ENCODE results near the gene CPSF4L. TPM values are rescaled to one million over a fixed set of nuclear protein-coding genes. Genes with fewer than 3 reads are reported as not detected.

CPSF4L gene
- total RNA-seq, 1 donor from 2014 or later = not detected

DNA sequence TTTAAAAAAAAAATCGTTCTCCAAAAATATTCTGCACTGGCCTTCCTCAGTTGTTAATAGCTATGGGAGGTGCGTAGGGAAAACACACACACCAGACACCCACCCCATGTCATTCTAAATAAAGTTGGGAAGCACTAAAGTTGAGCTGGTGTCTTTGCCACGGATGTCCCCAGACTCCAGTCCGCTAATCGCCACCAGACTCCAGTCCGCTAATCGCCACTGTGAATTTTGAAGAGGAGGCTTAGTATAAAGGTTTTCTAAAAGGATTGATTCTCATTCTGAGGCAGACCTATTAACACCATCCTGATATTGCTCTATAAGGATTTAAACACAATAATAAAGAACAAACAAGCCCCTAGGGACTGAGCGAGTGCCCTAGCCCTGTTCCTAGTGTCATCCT, 22.7 kb upstream of the CPSF4L start:
- intact Hi-C loops (cut with micrococcal nuclease) = no loop called here
- DNase-seq = no peak
- Mint-ChIP-seq H3K27me3 (no peaks in the 10 kb centered on the region), H3K9me3 (no peaks in the 10 kb centered on the region), H3K4me3 (no peak overlapping the region), H3K27ac (no peak overlapping the region), H3K4me1 (no peaks in the 10 kb centered on the region), H3K36me3 (ENCODE audit: low read depth) (no peaks in the 10 kb centered on the region)

DNA sequence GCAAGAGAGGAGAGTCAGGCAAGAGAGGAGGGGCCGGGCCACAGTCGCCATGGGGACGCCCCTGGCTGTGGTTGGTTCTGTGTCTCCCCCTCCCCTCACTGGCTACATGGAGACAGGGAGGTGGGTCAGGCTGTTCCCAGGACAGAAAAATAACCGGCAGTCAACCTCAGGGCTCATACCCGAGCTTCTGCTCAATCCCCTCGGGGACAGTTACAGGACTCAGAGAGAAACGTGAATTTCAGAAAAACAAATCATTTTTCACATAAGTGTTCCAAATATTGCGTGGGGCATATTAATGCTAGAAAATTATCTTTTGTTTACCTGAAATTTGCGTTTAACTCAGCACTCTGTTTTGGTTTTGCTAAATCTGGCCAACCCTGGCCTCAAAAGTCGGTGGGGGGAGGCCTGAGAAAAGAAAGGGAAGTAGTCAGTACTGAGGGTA, 22.2 kb upstream of the CPSF4L start:
- Mint-ChIP-seq H3K9me3 (no peaks in the 10 kb centered on the region), H3K27ac (no peak overlapping the region), H3K27me3 (no peaks in the 10 kb centered on the region), H3K36me3 (ENCODE audit: low read depth) (no peaks in the 10 kb centered on the region), H3K4me1 (no peaks in the 10 kb centered on the region), H3K4me3 (no peak overlapping the region)
- intact Hi-C loops (cut with micrococcal nuclease) = no loop called here
- DNase-seq = no peak

DNA sequence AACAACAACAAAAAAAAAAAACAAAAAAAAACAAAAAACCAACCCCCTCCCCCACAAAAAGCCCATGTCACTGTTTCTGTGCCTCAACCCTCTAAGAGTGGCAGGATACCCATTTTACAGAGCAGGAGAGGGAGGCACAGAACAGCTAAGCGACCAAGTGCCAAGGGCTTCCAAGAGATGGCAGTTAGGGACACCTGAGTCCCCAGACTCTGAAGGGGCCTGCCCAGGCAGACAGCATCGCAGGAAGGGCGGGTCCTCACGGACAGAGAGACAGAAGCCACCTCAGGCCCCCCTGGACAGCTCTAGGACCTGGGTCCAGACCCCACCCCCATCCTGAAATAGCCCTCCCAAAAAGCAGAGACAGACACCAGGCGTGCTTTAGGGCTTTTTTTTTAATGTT, 21.6 kb upstream of the CPSF4L start:
- Mint-ChIP-seq H3K4me3 (no peak overlapping the region), H3K4me1 (no peaks in the 10 kb centered on the region)
- intact Hi-C loops (cut with micrococcal nuclease) = no loop called here

DNA sequence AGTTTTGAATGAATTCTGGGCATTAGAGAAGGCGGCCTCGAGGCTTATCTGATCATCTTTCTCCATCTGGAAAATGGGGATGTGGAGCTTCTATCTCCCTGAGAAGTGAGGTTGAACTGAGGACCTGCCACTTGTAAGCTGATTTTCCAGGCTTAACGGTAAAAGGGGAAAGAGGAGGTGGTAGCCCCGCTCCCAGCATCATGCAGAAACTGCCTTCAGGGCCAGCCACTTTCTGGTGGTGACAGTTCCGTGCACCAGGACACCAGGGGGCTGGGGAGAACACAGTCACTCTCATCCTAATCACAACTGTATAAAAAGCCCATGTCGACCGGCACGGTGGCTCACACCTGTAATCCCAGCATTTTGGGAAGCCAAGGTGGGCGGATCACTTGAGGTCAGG, 20.9 kb upstream of the CPSF4L start:
- Mint-ChIP-seq H3K4me3 (no peak overlapping the region), H3K27ac (no peak overlapping the region), H3K27me3 (no peaks in the 10 kb centered on the region), H3K4me1 (no peaks in the 10 kb centered on the region), H3K9me3 (no peaks in the 10 kb centered on the region), H3K36me3 (ENCODE audit: low read depth) (no peaks in the 10 kb centered on the region)
- DNase-seq = no peak
- intact Hi-C loops (cut with micrococcal nuclease) = no loop called here

More for the DNA sequence above, 21.6 kb upstream of the CPSF4L start:
- H3K27ac Mint-ChIP-seq = no peak overlapping the region
- H3K36me3 Mint-ChIP-seq (ENCODE audit: low read depth) = no peaks in the 10 kb centered on the region
- H3K9me3 Mint-ChIP-seq = no peaks in the 10 kb centered on the region
- no peak for DNase-seq
- H3K27me3 Mint-ChIP-seq = no peaks in the 10 kb centered on the region

DNA sequence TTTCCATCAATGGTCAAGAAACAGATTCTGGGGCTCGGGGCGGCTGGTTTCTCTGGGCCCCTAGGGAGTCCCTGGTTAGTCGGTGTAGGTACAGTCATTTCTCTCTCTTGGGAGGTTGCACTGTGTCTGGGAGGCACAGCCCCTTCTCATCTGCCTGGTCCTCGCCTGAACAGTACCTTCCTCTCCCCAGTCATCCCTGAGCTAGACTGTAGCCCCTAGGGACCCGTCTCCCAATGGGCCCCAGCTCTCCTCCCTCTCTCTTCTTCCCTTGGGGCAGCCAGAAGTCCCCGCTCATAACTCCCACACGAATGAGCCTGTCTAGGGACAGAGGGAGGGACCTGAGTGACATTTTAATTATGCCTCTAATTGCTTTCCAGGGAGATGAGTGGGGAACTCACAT, 20.2 kb upstream of the CPSF4L start:
- Mint-ChIP-seq H3K4me1 (no peaks in the 10 kb centered on the region), H3K9me3 (no peaks in the 10 kb centered on the region), H3K27me3 (no peaks in the 10 kb centered on the region), H3K36me3 (ENCODE audit: low read depth) (no peaks in the 10 kb centered on the region), H3K27ac (no peak overlapping the region), H3K4me3 (no peak overlapping the region)
- no peak for DNase-seq
- intact Hi-C loops (cut with micrococcal nuclease) = no loop called here

DNA sequence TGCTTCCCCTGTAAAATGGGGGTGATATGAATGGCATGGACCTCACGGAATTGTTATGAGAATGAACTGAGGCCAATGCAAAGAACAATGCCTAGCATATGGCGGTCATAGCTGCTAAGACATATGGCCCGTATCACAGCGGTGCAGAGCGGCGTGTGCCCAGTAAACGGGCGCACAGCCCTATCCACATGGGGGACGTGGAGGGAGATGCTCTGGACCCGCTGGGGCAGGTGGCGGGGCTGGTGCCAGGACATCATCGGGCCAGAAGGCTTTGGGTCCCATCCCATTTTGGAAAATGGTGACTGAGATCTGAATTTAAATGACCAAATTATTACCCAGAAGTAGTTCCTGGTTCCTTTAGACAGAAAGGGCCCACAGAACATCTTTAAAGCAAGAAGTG, 18.5 kb upstream of the CPSF4L start:
- no peak overlapping the region for H3K27ac Mint-ChIP-seq
- H3K4me1 Mint-ChIP-seq = no peaks in the 10 kb centered on the region
- H3K36me3 Mint-ChIP-seq (ENCODE audit: low read depth) = no peaks in the 10 kb centered on the region
- no peaks in the 10 kb centered on the region for H3K9me3 Mint-ChIP-seq
- intact Hi-C loops (cut with micrococcal nuclease) = no loop called here
- no peaks in the 10 kb centered on the region for H3K27me3 Mint-ChIP-seq
- H3K4me3 Mint-ChIP-seq = no peak overlapping the region
- no peak for DNase-seq

DNA sequence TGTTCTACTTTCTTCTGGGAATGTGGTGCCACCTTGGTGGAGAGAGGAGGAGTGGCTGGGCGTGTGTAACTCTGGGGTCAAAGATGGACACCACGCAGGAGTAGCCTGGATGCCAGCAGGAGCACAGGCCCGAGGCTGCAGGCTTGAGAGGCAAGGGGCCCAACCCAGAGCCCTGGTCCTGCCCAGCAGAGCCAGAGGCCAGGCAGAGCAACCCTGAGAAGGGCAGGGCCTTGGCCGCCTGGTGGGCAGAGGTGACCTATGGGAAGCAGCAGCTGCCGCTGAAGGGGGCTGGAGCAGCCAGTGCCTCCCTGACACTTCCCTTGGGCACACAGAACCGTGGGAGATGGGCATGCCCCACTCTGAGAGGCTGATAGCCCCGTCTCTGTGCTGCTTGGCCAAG, 18.0 kb upstream of the CPSF4L start:
- intact Hi-C loops (cut with micrococcal nuclease) = no loop called here

DNA sequence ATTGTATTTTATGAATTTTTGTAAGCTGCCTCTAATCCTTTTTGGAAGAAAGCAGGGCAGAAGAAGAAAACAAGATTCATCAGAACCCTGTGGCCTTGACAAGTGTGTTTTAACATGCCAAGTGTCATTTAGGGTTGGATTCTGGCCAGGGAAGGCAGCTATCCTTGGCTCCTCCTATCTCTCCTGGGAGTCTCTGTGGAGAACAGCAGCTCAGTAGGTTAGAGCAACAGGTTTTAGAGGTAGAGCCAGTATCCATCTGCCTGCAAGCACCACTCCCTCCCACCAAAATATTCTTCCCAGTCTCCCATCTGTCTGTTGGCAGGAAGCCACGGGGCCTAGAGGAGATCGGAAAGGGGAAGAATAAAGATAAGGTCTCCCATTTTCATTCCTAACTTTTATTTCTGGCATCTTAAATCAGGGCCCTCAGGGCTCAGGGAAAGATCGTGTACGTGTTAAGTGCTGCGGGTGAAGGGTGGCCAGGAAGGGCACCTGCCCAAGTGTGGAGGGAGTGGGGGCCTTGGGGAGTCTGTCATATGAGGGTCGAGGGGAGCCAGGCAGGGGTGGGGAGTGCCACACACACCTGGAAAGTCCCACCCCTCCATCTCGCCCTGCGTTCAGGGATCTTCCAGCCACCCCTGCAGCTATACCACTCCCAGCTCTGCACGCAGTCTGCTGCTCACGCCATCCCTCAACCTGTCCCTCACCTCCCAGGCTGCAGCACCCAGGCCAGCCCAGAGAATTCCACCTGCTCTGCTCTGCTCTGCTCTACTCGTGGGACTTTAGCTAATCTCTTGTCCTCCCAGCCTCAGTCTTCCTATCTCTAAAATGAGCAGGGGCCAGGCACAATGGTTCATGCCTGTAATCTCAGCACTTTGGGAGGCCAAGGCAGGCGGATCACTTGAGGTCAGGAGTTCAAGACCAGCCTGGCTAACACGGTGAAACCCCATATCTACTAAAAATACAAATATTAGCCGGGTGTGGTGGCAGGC, 17.1 kb upstream of the CPSF4L start:
- Mint-ChIP-seq H3K36me3 (ENCODE audit: low read depth) (no peaks in the 10 kb centered on the region), H3K9me3 (no peaks in the 10 kb centered on the region), H3K4me3 (no peak overlapping the region), H3K27me3 (no peaks in the 10 kb centered on the region), H3K27ac (no peak overlapping the region), H3K4me1 (no peaks in the 10 kb centered on the region)
- intact Hi-C loops (cut with micrococcal nuclease) = no loop called here
- no peak for DNase-seq

More for the DNA sequence above, 18.0 kb upstream of the CPSF4L start:
- DNase-seq = no peak
- H3K27me3 Mint-ChIP-seq = no peaks in the 10 kb centered on the region
- H3K4me3 Mint-ChIP-seq = no peak overlapping the region
- H3K27ac Mint-ChIP-seq = no peak overlapping the region
- no peaks in the 10 kb centered on the region for H3K9me3 Mint-ChIP-seq
- no peaks in the 10 kb centered on the region for H3K36me3 Mint-ChIP-seq (ENCODE audit: low read depth)
- no peaks in the 10 kb centered on the region for H3K4me1 Mint-ChIP-seq

DNA sequence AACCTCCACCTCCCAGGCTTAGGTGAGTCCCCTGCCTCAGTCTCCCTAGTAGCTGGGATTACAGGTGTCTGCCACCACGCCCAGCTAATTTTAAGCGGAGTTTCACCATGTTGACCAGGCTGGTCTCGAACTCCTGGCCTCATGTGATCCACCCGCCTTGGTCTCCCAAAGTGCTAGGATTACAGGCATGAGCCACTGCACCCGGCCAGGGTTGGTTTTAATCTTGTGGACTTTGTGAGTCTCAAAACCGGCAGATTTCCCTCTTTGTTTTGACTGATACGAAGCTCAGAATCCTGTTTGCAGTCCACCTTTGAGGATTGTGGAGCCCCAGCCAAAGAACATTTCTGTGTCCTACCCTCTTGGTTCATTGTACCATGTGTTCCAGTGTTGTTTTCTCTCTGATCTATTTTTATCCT, 16.4 kb upstream of the CPSF4L start:
- H3K36me3 Mint-ChIP-seq (ENCODE audit: low read depth) = no peaks in the 10 kb centered on the region
- H3K27me3 Mint-ChIP-seq = no peaks in the 10 kb centered on the region
- no peaks in the 10 kb centered on the region for H3K9me3 Mint-ChIP-seq
- intact Hi-C loops (cut with micrococcal nuclease) = no loop called here
- no peaks in the 10 kb centered on the region for H3K4me1 Mint-ChIP-seq
- no peak overlapping the region for H3K4me3 Mint-ChIP-seq
- no peak overlapping the region for H3K27ac Mint-ChIP-seq
- no peak for DNase-seq

DNA sequence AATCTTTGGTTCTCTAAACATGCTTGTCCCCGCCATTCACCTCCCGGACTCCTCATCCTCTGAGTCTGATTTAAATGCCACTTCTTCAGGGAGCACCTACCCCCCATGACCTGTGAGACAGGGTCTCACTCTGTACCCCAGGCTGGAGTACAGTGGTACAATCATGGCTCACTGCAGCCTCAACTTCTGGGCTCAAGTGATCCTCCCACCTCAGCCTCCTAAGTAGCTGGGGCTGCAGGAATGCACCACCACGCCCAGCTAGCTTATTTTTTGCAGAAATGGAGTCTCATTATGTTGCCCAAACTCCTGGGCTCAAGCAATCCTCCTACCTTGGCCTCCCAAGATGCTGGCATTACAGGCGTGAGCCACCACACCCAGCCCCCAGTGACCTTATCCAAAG, 12.8 kb upstream of the CPSF4L start:
- intact Hi-C loops (cut with micrococcal nuclease) = no loop called here
- no peak for DNase-seq
- H3K9me3 Mint-ChIP-seq = no peaks in the 10 kb centered on the region
- H3K4me1 Mint-ChIP-seq = no peaks in the 10 kb centered on the region
- no peak overlapping the region for H3K4me3 Mint-ChIP-seq
- no peaks in the 10 kb centered on the region for H3K27me3 Mint-ChIP-seq
- no peak overlapping the region for H3K27ac Mint-ChIP-seq
- no peaks in the 10 kb centered on the region for H3K36me3 Mint-ChIP-seq (ENCODE audit: low read depth)

DNA sequence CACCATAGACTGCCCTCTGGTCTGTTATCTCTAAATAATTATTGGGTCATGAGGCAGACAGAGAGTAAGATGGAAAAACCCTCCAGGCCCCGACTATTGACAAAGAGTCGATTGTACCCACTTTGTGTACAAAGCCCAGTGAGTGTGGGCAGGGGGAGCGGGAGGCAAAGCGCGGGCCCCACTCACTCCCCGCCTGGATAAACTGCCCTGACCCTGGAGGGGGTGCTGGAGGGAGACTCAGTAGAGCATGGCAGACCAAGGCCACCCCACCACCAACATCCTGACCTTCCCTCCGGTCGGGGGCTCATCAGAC, 11.2 kb upstream of the CPSF4L start:
- H3K27me3 Mint-ChIP-seq = no peaks in the 10 kb centered on the region
- H3K9me3 Mint-ChIP-seq = no peaks in the 10 kb centered on the region
- H3K4me1 Mint-ChIP-seq = no peaks in the 10 kb centered on the region
- no peak for DNase-seq
- no peak overlapping the region for H3K27ac Mint-ChIP-seq
- intact Hi-C loops (cut with micrococcal nuclease) = no loop called here
- no peaks in the 10 kb centered on the region for H3K36me3 Mint-ChIP-seq (ENCODE audit: low read depth)
- H3K4me3 Mint-ChIP-seq = no peak overlapping the region

DNA sequence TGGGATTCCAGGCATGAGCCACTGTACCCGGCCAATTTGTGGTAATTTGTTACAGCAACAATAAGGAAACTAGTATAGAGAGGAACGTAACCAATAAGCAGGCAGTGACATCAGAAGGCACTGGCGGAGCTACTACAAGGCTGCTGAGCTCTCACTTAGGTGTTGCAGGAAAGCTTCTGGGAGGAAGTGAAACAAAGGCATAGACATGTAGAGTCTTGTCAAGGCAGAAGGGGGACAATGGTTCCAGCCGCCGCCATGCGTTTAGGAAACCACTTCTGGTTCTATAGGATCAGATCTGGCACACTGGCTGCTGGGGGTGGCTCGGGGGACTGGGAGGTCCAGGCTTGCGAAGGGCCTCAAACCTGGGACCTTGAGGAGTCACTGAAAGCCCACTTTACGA, 9.4 kb upstream of the CPSF4L start:
- Mint-ChIP-seq H3K27ac (no peak overlapping the region), H3K36me3 (ENCODE audit: low read depth) (no peaks in the 10 kb centered on the region), H3K9me3 (no peaks in the 10 kb centered on the region), H3K4me3 (no peak overlapping the region), H3K4me1 (no peaks in the 10 kb centered on the region), H3K27me3 (no peaks in the 10 kb centered on the region)
- no peak for DNase-seq
- intact Hi-C loops (cut with micrococcal nuclease) = no loop called here

DNA sequence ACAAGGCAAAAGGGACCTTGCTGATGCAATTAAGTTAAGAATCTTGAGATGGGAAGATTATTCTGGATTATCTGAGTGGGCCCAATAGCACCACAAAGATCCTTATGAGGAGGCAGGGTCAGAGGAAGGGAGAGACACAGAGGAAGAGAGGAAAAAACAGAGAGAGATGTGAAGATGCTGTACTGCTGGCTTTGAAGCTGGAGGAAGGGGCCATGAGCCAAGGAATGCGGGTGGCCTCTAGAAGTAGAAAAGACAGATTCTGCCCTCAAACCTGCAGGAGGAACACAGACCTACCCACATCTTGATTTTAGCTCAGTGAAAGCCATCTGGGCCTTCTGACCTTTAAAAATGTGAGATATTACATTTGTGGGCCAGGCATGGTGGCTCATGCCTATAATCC, 8.1 kb upstream of the CPSF4L start:
- Mint-ChIP-seq H3K4me1 (no peaks in the 10 kb centered on the region), H3K27me3 (no peaks in the 10 kb centered on the region), H3K27ac (no peak overlapping the region), H3K9me3 (no peaks in the 10 kb centered on the region), H3K36me3 (ENCODE audit: low read depth) (no peaks in the 10 kb centered on the region), H3K4me3 (no peak overlapping the region)
- intact Hi-C loops (cut with micrococcal nuclease) = no loop called here
- DNase-seq = no peak

DNA sequence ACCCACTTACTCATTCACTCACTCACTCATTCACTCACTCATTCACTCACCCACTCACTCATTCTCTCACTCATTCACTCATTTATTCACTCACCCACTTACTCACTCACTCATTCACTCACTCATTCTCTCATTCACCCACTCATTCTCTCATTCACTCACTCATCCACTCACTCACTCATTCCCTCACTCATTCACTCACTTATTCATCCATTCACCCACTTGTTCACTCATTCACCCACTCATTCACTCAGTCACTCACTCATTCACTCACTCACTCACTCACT, 7.6 kb upstream of the CPSF4L start:
- intact Hi-C loops (cut with micrococcal nuclease) = no loop called here
- no peak overlapping the region for H3K27ac Mint-ChIP-seq
- no peaks in the 10 kb centered on the region for H3K27me3 Mint-ChIP-seq
- H3K36me3 Mint-ChIP-seq (ENCODE audit: low read depth) = no peaks in the 10 kb centered on the region
- H3K9me3 Mint-ChIP-seq = no peaks in the 10 kb centered on the region
- no peak overlapping the region for H3K4me3 Mint-ChIP-seq
- H3K4me1 Mint-ChIP-seq = no peaks in the 10 kb centered on the region
- DNase-seq = no peak

Data from activated CD4-positive, alpha-beta T cell treated with anti-CD3 and anti-CD28 coated beads, Interleukin-2, amount 10 ng/mL, durations not matched to agents 24 days and 14 days (primary cell).